Transverse colon (tissue), 3 donors: ENCODE data around the gene GPR107.

Experiments used
- CTCF ChIP-seq, 5 experiments: fragments of 200-600 bp in 3 of 5; fragments of 450-650 bp in 2 of 5; sonication (generic) in 3 of 5; IDR thresholded peaks; 1 replicate in 2 of 5; 2 replicates in 3 of 5; pipeline ENCODE4 v1.5.1; 2016 to 2017; ENCODE audit warnings: antibody characterized with exemption in 5 of 5, inconsistent platforms in 3 of 5, mild to moderate bottlenecking in 2 of 5, moderate library complexity in 1 of 5
- POLR2A ChIP-seq: fragments of 450-650 bp; IDR thresholded peaks from one replicate; pipeline ENCODE4 v1.6.1; 2016; ENCODE audit warnings: antibody characterized with exemption, mild to moderate bottlenecking, moderate library complexity

GRCh38 chr9:130017076-130017475, 36.6 kb upstream of the GPR107 start:
- TF ChIP-seq CTCF (IDR thresholded peaks at IDR 0.05) (no peak), POLR2A (no peak)
